Panc1 (cell line): Measurements from ENCODE around the gene FARP2. TPM values are rescaled to one million over a fixed set of nuclear protein-coding genes. Genes with fewer than 3 reads are reported as not detected.

Experiments
- ATAC-seq: fragments of 200-7000 bp; cut with Tn5 transposase; 2 replicates; pipeline ENCODE4 v1.9.1; 2020; ENCODE audit warnings: mild to moderate bottlenecking, moderate library complexity
- BruUV-seq: library from RNA; stranded (reverse); fragments of 400-500 nt; replicated peaks from 2 replicates; lab custom pipeline; 2021; lab: Mats Ljungman, UMichigan
- CTCF ChIA-PET: fragments of 300-600 bp; sonication (Branson Sonifier 250); formaldehyde crosslinking; loops from one replicate; lab custom pipeline; 2022; ENCODE audit warnings: antibody characterized with exemption; lab: Charles Lee
- POLR2A ChIA-PET: fragments of 300-600 bp; sonication (Branson Sonifier 250); formaldehyde crosslinking; loops from one replicate; lab custom pipeline; 2022; ENCODE audit warnings: antibody characterized with exemption; lab: Charles Lee
- DNase-seq: peaks from one replicate; pipeline ENCODE4 v3.0.0-alpha.2; 2010; ENCODE audit warnings: low read depth, low spot score
- H3K27ac ChIP-seq: 2 replicates; pipeline ENCODE4 v1.5.1; 2011; ENCODE audit warnings: mild to moderate bottlenecking, low read length, inconsistent platforms
- H3K27me3 ChIP-seq: fragments of 200-500 bp; sonication (Bioruptor generic); 2 replicates; pipeline ENCODE4 v1.6.0; 2014; ENCODE audit warnings: low read length, inconsistent platforms; ENCODE audit not compliant: control insufficient read depth, insufficient read depth
- H3K36me3 ChIP-seq: fragments of 200-500 bp; sonication (Bioruptor generic); 2 replicates; pipeline ENCODE4 v1.5.1; 2014; ENCODE audit warnings: inconsistent platforms, mild to moderate bottlenecking, low read length, moderate library complexity; ENCODE audit not compliant: control insufficient read depth, insufficient read depth
- H3K4me1 ChIP-seq: 2 replicates; pipeline ENCODE4 v1.5.1; 2011; ENCODE audit warnings: inconsistent platforms, mild to moderate bottlenecking, low read length, moderate library complexity; ENCODE audit not compliant: control insufficient read depth, insufficient read depth
- H3K4me3 ChIP-seq, 2 experiments: 2 replicates each; pipeline ENCODE4 v1.5.1; 2011 to 2012; ENCODE audit warnings: low read depth in 2 of 2, low read length in 2 of 2, mild to moderate bottlenecking in 2 of 2, inconsistent platforms in 1 of 2, moderate library complexity in 1 of 2
- H3K9me3 ChIP-seq: fragments of 200-500 bp; sonication (Bioruptor generic); 2 replicates; pipeline ENCODE4 v1.5.1; 2014; ENCODE audit warnings: low read depth, mild to moderate bottlenecking, inconsistent platforms, low read length, moderate library complexity; ENCODE audit not compliant: control insufficient read depth, insufficient read depth
- CTCF ChIP-seq: fragments of 450-650 bp; IDR thresholded peaks from 2 replicates; pipeline ENCODE4 v1.5.1; 2017; ENCODE audit warnings: mild to moderate bottlenecking
- POLR2AphosphoS5 ChIP-seq: IDR thresholded peaks from 2 replicates; pipeline ENCODE4 v1.6.1; 2012; ENCODE audit warnings: mild to moderate bottlenecking, low read depth, low read length, moderate library complexity
- SIN3A ChIP-seq: IDR thresholded peaks from 2 replicates; pipeline ENCODE4 v1.6.1; 2012; ENCODE audit warnings: low read depth, mild to moderate bottlenecking, low read length, moderate library complexity, borderline replicate concordance; ENCODE audit not compliant: insufficient read depth
- TCF7L2 ChIP-seq: IDR thresholded peaks from 2 replicates; pipeline ENCODE4 v1.6.1; 2011; ENCODE audit warnings: mild to moderate bottlenecking, low read depth, low read length, inconsistent platforms
- in situ Hi-C: cut with HindIII; loops from 2 replicates; pipeline ENCODE4 v1.10.0; 2016; ENCODE audit warnings: low sequenced_read_pairs, low pct_unique_long_range_greater_than_20kb
- intact Hi-C: fragments of 100-400 bp; cut with micrococcal nuclease; formaldehyde crosslinking; loops from one replicate; pipeline ENCODE4 v1.10.0; 2022; ENCODE audit not compliant: unreplicated experiment
- total RNA-seq: library from RNA; stranded (reverse); gene quantifications from one replicate; pipeline ENCODE4 v1.2.1, GENCODE V29; 2021; ENCODE audit not compliant: unreplicated experiment
- TF ChIP-seq, protein P1 (sequence below), 2 experiments: IDR thresholded peaks; 2 replicates each; pipeline ENCODE4 v1.6.1; 2011 to 2012; ENCODE audit warnings: low read depth in 2 of 2, control low read depth in 1 of 2, low read length in 1 of 2, mild to moderate bottlenecking in 1 of 2, moderate library complexity in 1 of 2; ENCODE audit not compliant: insufficient read depth in 1 of 2

Gene FARP2
- total RNA-seq, 1 experiment from 2014 or later: 80.3 TPM

GRCh38 chr2:241389697-241390096, 33.6 kb downstream of the FARP2 start:
- in situ Hi-C loops (no loop called here), intact Hi-C loops (no loop called here)
- Histone ChIP-seq H3K4me3 (no peak overlapping the region), H3K4me1 (no peaks in the 10 kb centered on the region), H3K27me3 (no peaks in the 10 kb centered on the region), H3K27ac (no peak overlapping the region), H3K36me3 (no peaks in the 10 kb centered on the region), H3K9me3 (no peaks in the 10 kb centered on the region)
- BruUV-seq: no TSS peak
- ATAC-seq (no peak), DNase-seq (no peak)
- TF ChIP-seq SIN3A: no peak
- TF ChIP-seq TCF7L2: no peak
- TF ChIP-seq, protein P1, sequence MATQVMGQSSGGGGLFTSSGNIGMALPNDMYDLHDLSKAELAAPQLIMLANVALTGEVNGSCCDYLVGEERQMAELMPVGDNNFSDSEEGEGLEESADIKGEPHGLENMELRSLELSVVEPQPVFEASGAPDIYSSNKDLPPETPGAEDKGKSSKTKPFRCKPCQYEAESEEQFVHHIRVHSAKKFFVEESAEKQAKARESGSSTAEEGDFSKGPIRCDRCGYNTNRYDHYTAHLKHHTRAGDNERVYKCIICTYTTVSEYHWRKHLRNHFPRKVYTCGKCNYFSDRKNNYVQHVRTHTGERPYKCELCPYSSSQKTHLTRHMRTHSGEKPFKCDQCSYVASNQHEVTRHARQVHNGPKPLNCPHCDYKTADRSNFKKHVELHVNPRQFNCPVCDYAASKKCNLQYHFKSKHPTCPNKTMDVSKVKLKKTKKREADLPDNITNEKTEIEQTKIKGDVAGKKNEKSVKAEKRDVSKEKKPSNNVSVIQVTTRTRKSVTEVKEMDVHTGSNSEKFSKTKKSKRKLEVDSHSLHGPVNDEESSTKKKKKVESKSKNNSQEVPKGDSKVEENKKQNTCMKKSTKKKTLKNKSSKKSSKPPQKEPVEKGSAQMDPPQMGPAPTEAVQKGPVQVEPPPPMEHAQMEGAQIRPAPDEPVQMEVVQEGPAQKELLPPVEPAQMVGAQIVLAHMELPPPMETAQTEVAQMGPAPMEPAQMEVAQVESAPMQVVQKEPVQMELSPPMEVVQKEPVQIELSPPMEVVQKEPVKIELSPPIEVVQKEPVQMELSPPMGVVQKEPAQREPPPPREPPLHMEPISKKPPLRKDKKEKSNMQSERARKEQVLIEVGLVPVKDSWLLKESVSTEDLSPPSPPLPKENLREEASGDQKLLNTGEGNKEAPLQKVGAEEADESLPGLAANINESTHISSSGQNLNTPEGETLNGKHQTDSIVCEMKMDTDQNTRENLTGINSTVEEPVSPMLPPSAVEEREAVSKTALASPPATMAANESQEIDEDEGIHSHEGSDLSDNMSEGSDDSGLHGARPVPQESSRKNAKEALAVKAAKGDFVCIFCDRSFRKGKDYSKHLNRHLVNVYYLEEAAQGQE (IDR thresholded peaks at IDR 0.05; ENCODE audit: insufficient read depth in 1 of 2, low read depth in 2 of 2, low read length in 1 of 2): no peak
- no peak for TF ChIP-seq CTCF
- no peak for TF ChIP-seq POLR2AphosphoS5
- ChIA-PET POLR2A (no interaction called here), CTCF (no interaction called here)

DNA sequence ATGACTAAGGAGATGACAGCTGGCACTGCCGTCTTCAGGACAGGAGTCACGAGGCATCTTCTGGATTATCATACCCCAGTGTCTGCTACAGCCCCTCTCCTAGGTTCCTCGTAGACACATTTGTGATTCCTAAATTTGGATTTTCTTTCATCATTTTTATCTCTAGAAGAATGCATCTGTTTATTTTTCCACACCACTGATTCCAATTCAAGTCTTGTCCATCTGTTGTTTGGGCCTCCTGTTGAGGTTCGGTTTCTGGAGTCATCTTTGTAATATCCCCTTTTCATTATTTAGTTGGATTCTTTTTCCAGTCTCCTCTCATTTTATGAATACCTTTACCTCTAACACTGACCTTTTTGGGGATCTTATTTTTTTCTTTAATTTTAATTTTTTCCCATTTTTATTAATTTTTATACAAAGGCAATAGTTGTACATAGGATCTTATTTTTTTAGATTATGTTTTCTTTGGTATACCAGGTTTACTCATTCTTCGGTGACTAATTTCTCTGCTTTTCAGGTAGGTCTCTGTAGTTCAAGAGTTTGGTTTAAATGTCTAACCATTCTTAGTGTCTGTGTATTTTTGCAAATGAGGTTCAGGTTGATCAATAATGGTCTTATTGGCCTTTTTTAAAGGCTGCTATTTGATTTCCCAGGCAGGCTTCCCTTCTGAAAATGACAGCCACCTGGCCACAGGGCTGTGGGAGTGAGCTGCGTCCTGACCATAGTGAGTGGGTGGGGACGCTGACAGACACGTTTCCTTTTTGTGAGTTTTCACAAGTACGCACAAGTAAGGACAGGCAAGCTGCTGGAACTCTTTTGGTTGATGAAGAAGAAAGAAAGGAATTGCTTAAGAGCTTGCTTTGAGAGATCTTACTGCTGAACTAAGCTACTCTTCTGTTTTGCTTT, 34.5 kb downstream of the FARP2 start:
- Histone ChIP-seq H3K4me3 (no peak overlapping the region), H3K36me3 (no peaks in the 10 kb centered on the region), H3K27ac (no peak overlapping the region), H3K9me3 (no peaks in the 10 kb centered on the region), H3K27me3 (no peaks in the 10 kb centered on the region), H3K4me1 (no peaks in the 10 kb centered on the region)
- BruUV-seq: no TSS peak
- intact Hi-C loops: no loop called here
- TF ChIP-seq SIN3A (no peak), TCF7L2 (no peak), CTCF (no peak), POLR2AphosphoS5 (no peak)
- TF ChIP-seq, protein P1 (IDR thresholded peaks at IDR 0.05; ENCODE audit: insufficient read depth in 1 of 2, low read depth in 2 of 2, low read length in 1 of 2): no peak
- ATAC-seq (no peak), DNase-seq (no peak)
- ChIA-PET POLR2A (no interaction called here), CTCF (no interaction called here)
- in situ Hi-C loops: no loop called here
